ENCODE results near the gene KCNT1.

GRCh38 chr9:135752281-135753204 lies 50.6 kb downstream of the KCNT1 start:
- TF ChIP-seq POLR2A (IDR thresholded peaks at IDR 0.05) (no peak), EP300 (IDR thresholded peaks at IDR 0.05) (no peak)
- TF ChIP-seq, protein P1, sequence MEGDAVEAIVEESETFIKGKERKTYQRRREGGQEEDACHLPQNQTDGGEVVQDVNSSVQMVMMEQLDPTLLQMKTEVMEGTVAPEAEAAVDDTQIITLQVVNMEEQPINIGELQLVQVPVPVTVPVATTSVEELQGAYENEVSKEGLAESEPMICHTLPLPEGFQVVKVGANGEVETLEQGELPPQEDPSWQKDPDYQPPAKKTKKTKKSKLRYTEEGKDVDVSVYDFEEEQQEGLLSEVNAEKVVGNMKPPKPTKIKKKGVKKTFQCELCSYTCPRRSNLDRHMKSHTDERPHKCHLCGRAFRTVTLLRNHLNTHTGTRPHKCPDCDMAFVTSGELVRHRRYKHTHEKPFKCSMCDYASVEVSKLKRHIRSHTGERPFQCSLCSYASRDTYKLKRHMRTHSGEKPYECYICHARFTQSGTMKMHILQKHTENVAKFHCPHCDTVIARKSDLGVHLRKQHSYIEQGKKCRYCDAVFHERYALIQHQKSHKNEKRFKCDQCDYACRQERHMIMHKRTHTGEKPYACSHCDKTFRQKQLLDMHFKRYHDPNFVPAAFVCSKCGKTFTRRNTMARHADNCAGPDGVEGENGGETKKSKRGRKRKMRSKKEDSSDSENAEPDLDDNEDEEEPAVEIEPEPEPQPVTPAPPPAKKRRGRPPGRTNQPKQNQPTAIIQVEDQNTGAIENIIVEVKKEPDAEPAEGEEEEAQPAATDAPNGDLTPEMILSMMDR (IDR thresholded peaks at IDR 0.05): no peak
